ENCODE data around the gene RP9.

The RP9 gene

DNA sequence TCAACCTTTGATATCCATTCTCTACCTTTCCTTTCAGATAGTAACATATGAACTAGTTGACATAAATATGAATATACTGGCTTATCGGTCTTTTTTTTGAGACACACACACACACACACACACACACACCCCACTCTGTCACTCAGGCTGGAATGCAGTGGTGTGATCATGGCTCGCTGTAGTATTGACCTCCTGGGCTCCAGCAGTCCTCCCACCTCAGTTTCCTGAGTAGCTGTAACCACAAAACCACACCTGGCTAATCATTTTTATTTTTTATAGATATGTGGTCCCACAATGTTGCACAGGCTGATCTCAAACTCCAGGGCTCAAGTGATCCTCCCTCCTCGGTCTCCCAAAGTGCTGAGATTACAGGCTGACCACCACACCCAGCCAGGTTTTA, 32.5 kb downstream of the RP9 start:
- Histone ChIP-seq H3K9me3 (ENCODE audit: control insufficient read depth, low read length) (no peaks in the 10 kb centered on the region), H3K9ac (no peak overlapping the region), H3K4me2 (ENCODE audit: low read length) (no peak overlapping the region), H3K4me3 (ENCODE audit: low read depth, low read length) (no peak overlapping the region), H3K4me1 (no peaks in the 10 kb centered on the region), H3K79me2 (no peaks in the 10 kb centered on the region), H2AFZ (no peak overlapping the region), H3K27me3 (ENCODE audit: control insufficient read depth, insufficient read depth, low read length) (no peaks in the 10 kb centered on the region), H3K36me3 (ENCODE audit: control insufficient read depth, insufficient read depth, low read length) (no peaks in the 10 kb centered on the region), H3K27ac (no peak overlapping the region)
- TF ChIP-seq, protein P1, sequence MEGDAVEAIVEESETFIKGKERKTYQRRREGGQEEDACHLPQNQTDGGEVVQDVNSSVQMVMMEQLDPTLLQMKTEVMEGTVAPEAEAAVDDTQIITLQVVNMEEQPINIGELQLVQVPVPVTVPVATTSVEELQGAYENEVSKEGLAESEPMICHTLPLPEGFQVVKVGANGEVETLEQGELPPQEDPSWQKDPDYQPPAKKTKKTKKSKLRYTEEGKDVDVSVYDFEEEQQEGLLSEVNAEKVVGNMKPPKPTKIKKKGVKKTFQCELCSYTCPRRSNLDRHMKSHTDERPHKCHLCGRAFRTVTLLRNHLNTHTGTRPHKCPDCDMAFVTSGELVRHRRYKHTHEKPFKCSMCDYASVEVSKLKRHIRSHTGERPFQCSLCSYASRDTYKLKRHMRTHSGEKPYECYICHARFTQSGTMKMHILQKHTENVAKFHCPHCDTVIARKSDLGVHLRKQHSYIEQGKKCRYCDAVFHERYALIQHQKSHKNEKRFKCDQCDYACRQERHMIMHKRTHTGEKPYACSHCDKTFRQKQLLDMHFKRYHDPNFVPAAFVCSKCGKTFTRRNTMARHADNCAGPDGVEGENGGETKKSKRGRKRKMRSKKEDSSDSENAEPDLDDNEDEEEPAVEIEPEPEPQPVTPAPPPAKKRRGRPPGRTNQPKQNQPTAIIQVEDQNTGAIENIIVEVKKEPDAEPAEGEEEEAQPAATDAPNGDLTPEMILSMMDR (IDR thresholded peaks at IDR 0.05) = no peak

GRCh38 chr7:33075818-33076518, 33.2 kb downstream of the RP9 start:
- Histone ChIP-seq H3K4me1 (no peaks in the 10 kb centered on the region), H3K36me3 (ENCODE audit: control insufficient read depth, insufficient read depth, low read length) (no peaks in the 10 kb centered on the region)
- TF ChIP-seq, protein P1 (IDR thresholded peaks at IDR 0.05) = no peak

GRCh38 chr7:33073243-33073642, 36.0 kb downstream of the RP9 start:
- TF ChIP-seq, protein P1 (IDR thresholded peaks at IDR 0.05) = no peak
- Histone ChIP-seq H2AFZ (no peak overlapping the region), H3K4me1 (no peaks in the 10 kb centered on the region), H3K4me2 (ENCODE audit: low read length) (no peak overlapping the region), H3K27ac (no peak overlapping the region), H3K27me3 (ENCODE audit: control insufficient read depth, insufficient read depth, low read length) (no peaks in the 10 kb centered on the region), H3K9ac (no peak overlapping the region), H3K4me3 (ENCODE audit: low read depth, low read length) (no peak overlapping the region), H3K36me3 (ENCODE audit: control insufficient read depth, insufficient read depth, low read length) (no peaks in the 10 kb centered on the region), H3K79me2 (no peaks in the 10 kb centered on the region), H3K9me3 (ENCODE audit: control insufficient read depth, low read length) (no peaks in the 10 kb centered on the region)

More at GRCh38 chr7:33075818-33076518, 33.2 kb downstream of the RP9 start:
- Histone ChIP-seq H3K27me3 (ENCODE audit: control insufficient read depth, insufficient read depth, low read length) (no peaks in the 10 kb centered on the region), H3K9ac (no peak overlapping the region), H3K4me2 (ENCODE audit: low read length) (no peak overlapping the region), H3K9me3 (ENCODE audit: control insufficient read depth, low read length) (no peaks in the 10 kb centered on the region), H3K4me3 (ENCODE audit: low read depth, low read length) (no peak overlapping the region), H2AFZ (no peak overlapping the region), H3K79me2 (no peaks in the 10 kb centered on the region), H3K27ac (no peak overlapping the region)

DNA sequence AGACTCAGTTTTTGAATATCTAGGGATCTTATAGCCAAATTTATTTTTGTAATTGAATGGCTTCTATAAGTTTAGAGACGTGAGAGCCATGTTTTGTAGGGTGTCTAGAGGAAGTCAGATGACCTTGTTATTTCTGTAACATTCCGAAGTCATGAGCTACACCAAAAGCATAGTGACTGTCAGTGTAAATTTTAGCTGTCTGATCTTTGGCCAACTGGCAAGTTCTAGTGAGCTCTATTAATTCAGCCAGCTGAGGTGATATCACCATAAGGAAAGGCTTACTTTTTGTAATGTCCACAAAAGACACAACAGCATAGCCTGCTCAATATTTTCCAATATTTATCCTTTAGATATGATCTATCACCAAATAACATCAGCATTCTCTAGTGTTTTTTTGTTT, 36.7 kb downstream of the RP9 start:
- Histone ChIP-seq H3K4me3 (ENCODE audit: low read depth, low read length) (no peak overlapping the region), H2AFZ (no peak overlapping the region), H3K27ac (no peak overlapping the region), H3K27me3 (ENCODE audit: control insufficient read depth, insufficient read depth, low read length) (no peaks in the 10 kb centered on the region), H3K79me2 (no peaks in the 10 kb centered on the region), H3K9ac (no peak overlapping the region), H3K4me1 (no peaks in the 10 kb centered on the region), H3K36me3 (ENCODE audit: control insufficient read depth, insufficient read depth, low read length) (no peaks in the 10 kb centered on the region), H3K4me2 (ENCODE audit: low read length) (no peak overlapping the region), H3K9me3 (ENCODE audit: control insufficient read depth, low read length) (no peaks in the 10 kb centered on the region)
- TF ChIP-seq, protein P1 (IDR thresholded peaks at IDR 0.05) = no peak

DNA sequence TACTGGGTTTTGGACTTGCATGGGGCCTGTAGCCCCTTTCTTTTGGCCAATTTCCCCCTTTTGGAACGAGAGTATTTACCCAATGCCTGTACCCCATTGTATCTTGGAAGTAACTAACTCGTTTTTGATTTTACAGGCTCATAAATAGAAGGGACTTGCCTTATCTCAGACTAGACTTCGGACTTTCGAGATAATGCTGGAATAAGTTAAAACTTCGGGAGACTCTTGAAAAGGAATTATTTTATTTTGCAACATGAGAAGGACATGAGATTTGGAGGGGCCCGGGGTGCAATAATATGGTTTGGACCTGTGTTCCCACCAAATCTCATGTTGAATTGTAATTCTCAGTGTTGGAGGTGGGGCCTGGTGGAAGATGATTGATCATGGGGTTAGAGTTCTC, 38.4 kb downstream of the RP9 start:
- no peak overlapping the region for H3K9ac ChIP-seq

More for the DNA sequence above, 38.4 kb downstream of the RP9 start:
- H3K9me3 ChIP-seq (ENCODE audit: control insufficient read depth, low read length) = no peaks in the 10 kb centered on the region
- H2AFZ ChIP-seq = no peak overlapping the region
- no peaks in the 10 kb centered on the region for H3K36me3 ChIP-seq (ENCODE audit: control insufficient read depth, insufficient read depth, low read length)
- no peak overlapping the region for H3K4me2 ChIP-seq (ENCODE audit: low read length)
- no peak overlapping the region for H3K4me3 ChIP-seq (ENCODE audit: low read depth, low read length)
- H3K79me2 ChIP-seq = no peaks in the 10 kb centered on the region
- H3K27ac ChIP-seq = no peak overlapping the region
- no peaks in the 10 kb centered on the region for H3K4me1 ChIP-seq
- TF ChIP-seq, protein P1 (IDR thresholded peaks at IDR 0.05) = no peak
- no peaks in the 10 kb centered on the region for H3K27me3 ChIP-seq (ENCODE audit: control insufficient read depth, insufficient read depth, low read length)
